Stimulated activated CD4-positive, alpha-beta T cell treated with anti-CD3 and anti-CD28 coated beads, Interleukin-1b, Interleukin-23, amount 100 ng/mL, for 4 hours (primary cell): ENCODE measurements around the gene TUBGCP2.

Experiments
- DNase-seq, 2 donors: peaks; one replicate each; pipeline ENCODE4 v3.0.0-alpha.2; 2020; ENCODE audit warnings: low read depth in 2 of 2

Gene TUBGCP2

GRCh38 chr10:133229265-133230043 is 79.2 kb downstream of the TUBGCP2 start:
- DNase-seq, result no peak
